22Rv1 (cell line): ENCODE measurements around the gene OR2H2.

Experiments used
- CTCF ChIP-seq: fragments of 450-650 bp; IDR thresholded peaks from 2 replicates; pipeline ENCODE4 v1.5.1; 2017; ENCODE audit warnings: mild to moderate bottlenecking
- ZFX ChIP-seq: fragments of 450-650 bp; IDR thresholded peaks from 2 replicates; pipeline ENCODE4 v1.6.1; 2017; ENCODE audit warnings: antibody characterized with exemption, borderline replicate concordance

DNA sequence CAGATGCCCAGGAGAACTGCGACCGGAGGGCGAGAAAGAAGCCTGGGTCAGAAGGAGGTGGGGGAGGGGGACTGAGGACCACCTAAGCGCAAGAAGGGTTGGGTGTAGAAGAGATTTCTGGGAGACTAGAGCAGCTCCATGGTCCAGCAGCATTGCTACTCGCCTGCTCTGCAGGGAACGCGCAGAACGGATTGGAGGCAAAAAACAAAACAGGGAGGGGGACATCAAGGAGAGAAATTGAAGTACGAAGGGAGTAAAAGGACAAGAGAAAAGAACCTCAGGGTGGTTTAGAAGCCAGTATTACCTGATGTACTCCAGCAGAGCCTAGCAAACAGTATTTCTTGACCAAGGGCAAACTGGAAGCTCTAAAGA is 48.6 kb downstream of the OR2H2 start:
- TF ChIP-seq CTCF (no peak), ZFX (no peak)
